GM21619 (cell line): Measurements from ENCODE around the gene GNL2.

Source experiments
- ATAC-seq: cut with Tn5 transposase; IDR thresholded peaks from one replicate; pipeline ENCODE4 v1.9.1; 2021; ENCODE audit not compliant: unreplicated experiment

The GNL2 gene

GRCh38 chr1:37517569-37517968, 78.2 kb downstream of the GNL2 start:
- ATAC-seq: no peak
